Retinal pigment epithelial cell (primary cell): ENCODE data around the gene TRIP10.
"Not testable (repeated sequence)": the region's sequence is repeated elsewhere in the genome, so short reads cannot be mapped to it uniquely, and the experiment has no call there.

ENCODE experiments used
- DNase-seq: peaks from one replicate; pipeline ENCODE4 v3.0.0-alpha.2; 2010; ENCODE audit warnings: low read depth
- H3K4me3 ChIP-seq: 2 replicates; pipeline ENCODE4 v1.5.1; 2011; ENCODE audit warnings: mild to moderate bottlenecking, low read length, control low read depth, moderate library complexity
- CTCF ChIP-seq: conservative IDR thresholded peaks from 2 replicates; pipeline ENCODE4 v1.5.1; 2011; ENCODE audit warnings: low read depth, low read length, control low read depth, inconsistent platforms

TRIP10 gene

GRCh38 chr19:6772028-6772865, 32.8 kb downstream of the TRIP10 start, which contains the start of gene VAV1:
Gene VAV1, plus strand, starts transcription at chr19:6772708. Its CDS starts 100 bp downstream, at chr19:6772808.
- no peak within 1 kb of the TSS for H3K4me3 ChIP-seq
- DNase-seq, result no peak
- peak; percentile 15 for TF ChIP-seq CTCF

- DNase-seq, result no peak
- TF ChIP-seq CTCF, result no peak
- no peak overlapping the region for H3K4me3 ChIP-seq
Measured at GRCh38 chr19:6772866-6773322, 33.4 kb downstream of the TRIP10 start.

- no peak overlapping the region for H3K4me3 ChIP-seq
- TF ChIP-seq CTCF, result no peak
- DNase-seq, result no peak
Measured at GRCh38 chr19:6773323-6773931, 33.9 kb downstream of the TRIP10 start.

- no peak for TF ChIP-seq CTCF
- DNase-seq, result no peak
- no peak overlapping the region for H3K4me3 ChIP-seq
Measured at GRCh38 chr19:6774821-6775707, 35.6 kb downstream of the TRIP10 start.

GRCh38 chr19:6776045-6776444, 36.6 kb downstream of the TRIP10 start:
- DNase-seq, H3K4me3 ChIP-seq: not testable (repeated sequence)

- DNase-seq, result no peak
- TF ChIP-seq CTCF, result no peak
- H3K4me3 ChIP-seq, result no peak overlapping the region
Measured at GRCh38 chr19:6776999-6777398, 37.5 kb downstream of the TRIP10 start.

- no peak for TF ChIP-seq CTCF
- no peak overlapping the region for H3K4me3 ChIP-seq
- DNase-seq, result no peak
Measured at GRCh38 chr19:6777434-6777833, 38.0 kb downstream of the TRIP10 start.
